HUES48 (cell line): ENCODE data around the gene CCIN.

ENCODE experiments used
- H3K27ac ChIP-seq: one replicate; pipeline ENCODE4 v1.7.0; 2013; ENCODE audit warnings: low read depth, low read length, inconsistent platforms
- H3K27me3 ChIP-seq: 2 replicates; pipeline ENCODE4 v1.6.1; 2013; ENCODE audit warnings: mild to moderate bottlenecking, low read length; ENCODE audit not compliant: control insufficient read depth, insufficient read depth
- H3K36me3 ChIP-seq: 2 replicates; pipeline ENCODE4 v1.6.1; 2013; ENCODE audit warnings: low read length; ENCODE audit not compliant: control insufficient read depth, insufficient read depth
- H3K4me1 ChIP-seq: 2 replicates; pipeline ENCODE4 v1.6.1; 2013; ENCODE audit warnings: mild to moderate bottlenecking, low read length; ENCODE audit not compliant: control insufficient read depth, insufficient read depth
- H3K4me3 ChIP-seq: 2 replicates; pipeline ENCODE4 v1.5.1; 2013; ENCODE audit warnings: mild to moderate bottlenecking, low read depth, low read length
- H3K9ac ChIP-seq: 2 replicates; pipeline ENCODE4 v1.6.1; 2013; ENCODE audit warnings: mild to moderate bottlenecking, low read depth, low read length, moderate library complexity
- H3K9me3 ChIP-seq: 2 replicates; pipeline ENCODE4 v1.6.1; 2013; ENCODE audit warnings: low read length; ENCODE audit not compliant: control insufficient read depth, insufficient read depth

The CCIN gene

GRCh38 chr9:36213989-36214388 is 44.8 kb downstream of the CCIN start:
- H3K9me3 ChIP-seq, result no peaks in the 10 kb centered on the region
- H3K4me3 ChIP-seq, result no peak overlapping the region
- H3K36me3 ChIP-seq, result peaks cover 92% of the 10 kb centered on the region
- no peaks in the 10 kb centered on the region for H3K27me3 ChIP-seq
- no peaks in the 10 kb centered on the region for H3K4me1 ChIP-seq
- no peak overlapping the region for H3K9ac ChIP-seq
- H3K27ac ChIP-seq, result no peak overlapping the region

GRCh38 chr9:36214571-36214970 is 45.4 kb downstream of the CCIN start:
- Histone ChIP-seq H3K36me3 (peaks cover 92% of the 10 kb centered on the region), H3K27ac (no peak overlapping the region), H3K4me3 (no peak overlapping the region), H3K9me3 (no peaks in the 10 kb centered on the region), H3K9ac (no peak overlapping the region), H3K4me1 (no peaks in the 10 kb centered on the region), H3K27me3 (no peaks in the 10 kb centered on the region)

- Histone ChIP-seq H3K4me1 (no peaks in the 10 kb centered on the region), H3K4me3 (no peak overlapping the region), H3K9ac (no peak overlapping the region), H3K36me3 (peaks cover 84% of the 10 kb centered on the region), H3K27me3 (no peaks in the 10 kb centered on the region), H3K27ac (no peak overlapping the region), H3K9me3 (peaks cover under 1% of the 10 kb centered on the region; the same call in 1 of the 2 replicates)
Measured at GRCh38 chr9:36217256-36217968, 48.2 kb downstream of the CCIN start.

GRCh38 chr9:36218011-36218410 is 48.8 kb downstream of the CCIN start:
- H3K4me3 ChIP-seq, result no peak overlapping the region
- no peaks in the 10 kb centered on the region for H3K27me3 ChIP-seq
- H3K9ac ChIP-seq, result no peak overlapping the region
- peaks cover 3% of the 10 kb centered on the region; the same call in 1 of the 2 replicates for H3K9me3 ChIP-seq
- peaks cover 84% of the 10 kb centered on the region for H3K36me3 ChIP-seq
- no peak overlapping the region for H3K27ac ChIP-seq
- no peaks in the 10 kb centered on the region for H3K4me1 ChIP-seq

GRCh38 chr9:36218411-36218901 is 49.3 kb downstream of the CCIN start:
- Histone ChIP-seq H3K27ac (no peak overlapping the region), H3K9me3 (peaks cover 3% of the 10 kb centered on the region; the same call in 1 of the 2 replicates), H3K9ac (no peak overlapping the region), H3K4me1 (no peaks in the 10 kb centered on the region), H3K36me3 (peaks cover 84% of the 10 kb centered on the region), H3K4me3 (no peak overlapping the region), H3K27me3 (no peaks in the 10 kb centered on the region)
